ENCODE data around the gene INSM1. TPM values are rescaled to one million over a fixed set of nuclear protein-coding genes. Genes with fewer than 3 reads are reported as not detected.

Gene INSM1
- total and polyA plus RNA-seq, 2 experiments from 2014 or later, result 0.55 to 1.2 TPM

DNA sequence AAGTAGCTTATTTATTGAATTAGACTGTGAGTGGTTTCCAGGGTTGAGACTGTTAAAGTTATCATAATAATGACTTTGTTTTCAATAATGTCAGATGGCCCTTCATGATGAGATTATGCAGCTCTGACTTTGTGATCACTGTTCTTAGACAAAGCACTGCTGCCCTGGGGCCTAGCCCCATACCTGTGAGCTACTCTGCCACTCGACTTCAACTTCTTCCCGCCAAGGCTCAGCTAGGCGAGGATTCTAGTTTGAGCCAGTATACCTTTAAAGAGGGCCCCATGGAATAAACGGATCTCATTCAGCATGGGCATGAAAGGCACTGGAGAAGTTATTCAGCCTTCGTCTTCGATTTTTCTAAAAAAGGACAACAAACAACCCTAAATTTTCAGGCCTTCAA lies 45.0 kb upstream of the INSM1 start:
- Histone ChIP-seq H3K4me1 (ENCODE audit: insufficient read depth) (no peaks in the 10 kb centered on the region), H3K9me2 (ENCODE audit: insufficient read depth) (no peaks in the 10 kb centered on the region), H3K36me3 (ENCODE audit: insufficient read depth) (no peaks in the 10 kb centered on the region), H3K4me3 (no peak overlapping the region), H3F3A (replicated peaks; ENCODE audit: low read depth) (no peaks in the 10 kb centered on the region), H4K20me1 (replicated peaks; ENCODE audit: insufficient read depth) (no peaks in the 10 kb centered on the region; the same call in 1 of the 2 replicates), H3K4me2 (no peak overlapping the region), H2AFZ (no peak overlapping the region), H3K27me3 (ENCODE audit: insufficient read depth) (no peaks in the 10 kb centered on the region), H3K79me2 (replicated peaks; ENCODE audit: insufficient read depth) (no peaks in the 10 kb centered on the region), H3K27ac (ENCODE audit: low read depth) (no peak overlapping the region)
- H3K4me3 Mint-ChIP-seq, result no peak overlapping the region
- peaks cover 7% of the 10 kb centered on the region for H3K27me3 Mint-ChIP-seq (ENCODE audit: insufficient read depth, low read depth, poor library complexity)
- DNase-seq (ENCODE audit: low spot score), result no peak
- peaks cover 4% of the 10 kb centered on the region; the same call in 1 of the 3 replicates for H3K9me3 Mint-ChIP-seq
- no peaks in the 10 kb centered on the region for H3K4me1 Mint-ChIP-seq
- H3K36me3 Mint-ChIP-seq (ENCODE audit: low read depth), result no peaks in the 10 kb centered on the region
- TF ChIP-seq EZH2 (IDR thresholded peaks at IDR 0.05; ENCODE audit: low read depth, unreplicated experiment), result no peak
- TF ChIP-seq CREB1 (CRISPR knock-in tag; IDR thresholded peaks at IDR 0.05; ENCODE audit: low read depth), result no peak
- TF ChIP-seq, protein P1, sequence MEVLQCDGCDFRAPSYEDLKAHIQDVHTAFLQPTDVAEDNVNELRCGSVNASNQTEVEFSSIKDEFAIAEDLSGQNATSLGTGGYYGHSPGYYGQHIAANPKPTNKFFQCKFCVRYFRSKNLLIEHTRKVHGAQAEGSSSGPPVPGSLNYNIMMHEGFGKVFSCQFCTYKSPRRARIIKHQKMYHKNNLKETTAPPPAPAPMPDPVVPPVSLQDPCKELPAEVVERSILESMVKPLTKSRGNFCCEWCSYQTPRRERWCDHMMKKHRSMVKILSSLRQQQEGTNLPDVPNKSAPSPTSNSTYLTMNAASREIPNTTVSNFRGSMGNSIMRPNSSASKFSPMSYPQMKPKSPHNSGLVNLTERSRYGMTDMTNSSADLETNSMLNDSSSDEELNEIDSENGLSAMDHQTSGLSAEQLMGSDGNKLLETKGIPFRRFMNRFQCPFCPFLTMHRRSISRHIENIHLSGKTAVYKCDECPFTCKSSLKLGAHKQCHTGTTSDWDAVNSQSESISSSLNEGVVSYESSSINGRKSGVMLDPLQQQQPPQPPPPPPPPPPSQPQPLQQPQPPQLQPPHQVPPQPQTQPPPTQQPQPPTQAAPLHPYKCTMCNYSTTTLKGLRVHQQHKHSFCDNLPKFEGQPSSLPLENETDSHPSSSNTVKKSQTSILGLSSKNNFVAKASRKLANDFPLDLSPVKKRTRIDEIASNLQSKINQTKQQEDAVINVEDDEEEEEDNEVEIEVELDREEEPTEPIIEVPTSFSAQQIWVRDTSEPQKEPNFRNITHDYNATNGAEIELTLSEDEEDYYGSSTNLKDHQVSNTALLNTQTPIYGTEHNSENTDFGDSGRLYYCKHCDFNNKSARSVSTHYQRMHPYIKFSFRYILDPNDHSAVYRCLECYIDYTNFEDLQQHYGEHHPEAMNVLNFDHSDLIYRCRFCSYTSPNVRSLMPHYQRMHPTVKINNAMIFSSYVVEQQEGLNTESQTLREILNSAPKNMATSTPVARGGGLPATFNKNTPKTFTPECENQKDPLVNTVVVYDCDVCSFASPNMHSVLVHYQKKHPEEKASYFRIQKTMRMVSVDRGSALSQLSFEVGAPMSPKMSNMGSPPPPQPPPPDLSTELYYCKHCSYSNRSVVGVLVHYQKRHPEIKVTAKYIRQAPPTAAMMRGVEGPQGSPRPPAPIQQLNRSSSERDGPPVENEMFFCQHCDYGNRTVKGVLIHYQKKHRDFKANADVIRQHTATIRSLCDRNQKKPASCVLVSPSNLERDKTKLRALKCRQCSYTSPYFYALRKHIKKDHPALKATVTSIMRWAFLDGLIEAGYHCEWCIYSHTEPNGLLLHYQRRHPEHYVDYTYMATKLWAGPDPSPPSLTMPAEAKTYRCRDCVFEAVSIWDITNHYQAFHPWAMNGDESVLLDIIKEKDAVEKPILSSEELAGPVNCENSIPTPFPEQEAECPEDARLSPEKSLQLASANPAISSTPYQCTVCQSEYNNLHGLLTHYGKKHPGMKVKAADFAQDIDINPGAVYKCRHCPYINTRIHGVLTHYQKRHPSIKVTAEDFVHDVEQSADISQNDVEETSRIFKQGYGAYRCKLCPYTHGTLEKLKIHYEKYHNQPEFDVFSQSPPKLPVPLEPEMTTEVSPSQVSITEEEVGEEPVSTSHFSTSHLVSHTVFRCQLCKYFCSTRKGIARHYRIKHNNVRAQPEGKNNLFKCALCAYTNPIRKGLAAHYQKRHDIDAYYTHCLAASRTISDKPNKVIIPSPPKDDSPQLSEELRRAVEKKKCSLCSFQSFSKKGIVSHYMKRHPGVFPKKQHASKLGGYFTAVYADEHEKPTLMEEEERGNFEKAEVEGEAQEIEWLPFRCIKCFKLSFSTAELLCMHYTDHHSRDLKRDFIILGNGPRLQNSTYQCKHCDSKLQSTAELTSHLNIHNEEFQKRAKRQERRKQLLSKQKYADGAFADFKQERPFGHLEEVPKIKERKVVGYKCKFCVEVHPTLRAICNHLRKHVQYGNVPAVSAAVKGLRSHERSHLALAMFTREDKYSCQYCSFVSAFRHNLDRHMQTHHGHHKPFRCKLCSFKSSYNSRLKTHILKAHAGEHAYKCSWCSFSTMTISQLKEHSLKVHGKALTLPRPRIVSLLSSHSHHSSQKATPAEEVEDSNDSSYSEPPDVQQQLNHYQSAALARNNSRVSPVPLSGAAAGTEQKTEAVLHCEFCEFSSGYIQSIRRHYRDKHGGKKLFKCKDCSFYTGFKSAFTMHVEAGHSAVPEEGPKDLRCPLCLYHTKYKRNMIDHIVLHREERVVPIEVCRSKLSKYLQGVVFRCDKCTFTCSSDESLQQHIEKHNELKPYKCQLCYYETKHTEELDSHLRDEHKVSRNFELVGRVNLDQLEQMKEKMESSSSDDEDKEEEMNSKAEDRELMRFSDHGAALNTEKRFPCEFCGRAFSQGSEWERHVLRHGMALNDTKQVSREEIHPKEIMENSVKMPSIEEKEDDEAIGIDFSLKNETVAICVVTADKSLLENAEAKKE (CRISPR knock-in tag; IDR thresholded peaks at IDR 0.05), result no peak
- no peak for TF ChIP-seq ZNF114 (CRISPR knock-in tag; IDR thresholded peaks at IDR 0.05)
- no peak overlapping the region for H3K27ac Mint-ChIP-seq
- no peak for ATAC-seq

DNA sequence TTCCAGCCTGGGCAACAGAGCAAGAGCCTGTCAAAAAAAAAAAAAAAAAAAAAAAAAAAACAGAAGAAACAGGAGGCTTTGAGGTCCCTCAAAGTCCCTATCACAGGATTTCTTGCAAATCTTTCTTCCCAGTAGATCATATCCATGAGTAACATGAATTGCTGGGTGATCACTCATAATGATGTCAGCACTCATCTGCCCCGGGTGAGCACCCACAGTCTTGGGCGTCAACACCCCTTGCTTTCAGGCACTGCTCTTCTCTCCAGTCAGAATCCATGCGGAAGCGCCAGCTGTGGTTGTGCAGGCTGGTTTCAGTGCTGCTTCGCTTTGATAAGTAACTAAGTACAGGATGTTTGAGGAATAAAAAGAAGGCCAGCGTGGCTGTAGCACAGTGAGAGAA lies 40.2 kb upstream of the INSM1 start:
- no peak overlapping the region for H3K4me2 ChIP-seq
- Mint-ChIP-seq H3K4me1 (no peaks in the 10 kb centered on the region), H3K27me3 (ENCODE audit: insufficient read depth, low read depth, poor library complexity) (peaks cover 6% of the 10 kb centered on the region), H3K4me3 (no peak overlapping the region), H3K36me3 (ENCODE audit: low read depth) (no peaks in the 10 kb centered on the region), H3K27ac (no peak overlapping the region), H3K9me3 (no peaks in the 10 kb centered on the region)
- no peaks in the 10 kb centered on the region for H4K20me1 ChIP-seq (replicated peaks; ENCODE audit: insufficient read depth)
- no peak overlapping the region for H3K27ac ChIP-seq (ENCODE audit: low read depth)
- ATAC-seq, result no peak
- no peak overlapping the region for H3K4me3 ChIP-seq
- no peak overlapping the region for H2AFZ ChIP-seq
- no peaks in the 10 kb centered on the region for H3F3A ChIP-seq (replicated peaks; ENCODE audit: low read depth)
- DNase-seq (ENCODE audit: low spot score), result no peak
- H3K79me2 ChIP-seq (replicated peaks; ENCODE audit: insufficient read depth), result no peaks in the 10 kb centered on the region
- H3K4me1 ChIP-seq (ENCODE audit: insufficient read depth), result no peaks in the 10 kb centered on the region
- H3K27me3 ChIP-seq (ENCODE audit: insufficient read depth), result no peaks in the 10 kb centered on the region
- no peaks in the 10 kb centered on the region for H3K9me2 ChIP-seq (ENCODE audit: insufficient read depth)
- no peaks in the 10 kb centered on the region for H3K36me3 ChIP-seq (ENCODE audit: insufficient read depth)
- TF ChIP-seq NANOG (IDR thresholded peaks at IDR 0.05; ENCODE audit: borderline replicate concordance) (no peak), EZH2 (IDR thresholded peaks at IDR 0.05; ENCODE audit: low read depth, unreplicated experiment) (no peak), STAT1 (IDR thresholded peaks at IDR 0.05; ENCODE audit: unreplicated experiment) (no peak), JUNB (IDR thresholded peaks at IDR 0.05; ENCODE audit: unreplicated experiment) (no peak), ZNF114 (CRISPR knock-in tag; IDR thresholded peaks at IDR 0.05) (no peak)
- TF ChIP-seq, protein P2, sequence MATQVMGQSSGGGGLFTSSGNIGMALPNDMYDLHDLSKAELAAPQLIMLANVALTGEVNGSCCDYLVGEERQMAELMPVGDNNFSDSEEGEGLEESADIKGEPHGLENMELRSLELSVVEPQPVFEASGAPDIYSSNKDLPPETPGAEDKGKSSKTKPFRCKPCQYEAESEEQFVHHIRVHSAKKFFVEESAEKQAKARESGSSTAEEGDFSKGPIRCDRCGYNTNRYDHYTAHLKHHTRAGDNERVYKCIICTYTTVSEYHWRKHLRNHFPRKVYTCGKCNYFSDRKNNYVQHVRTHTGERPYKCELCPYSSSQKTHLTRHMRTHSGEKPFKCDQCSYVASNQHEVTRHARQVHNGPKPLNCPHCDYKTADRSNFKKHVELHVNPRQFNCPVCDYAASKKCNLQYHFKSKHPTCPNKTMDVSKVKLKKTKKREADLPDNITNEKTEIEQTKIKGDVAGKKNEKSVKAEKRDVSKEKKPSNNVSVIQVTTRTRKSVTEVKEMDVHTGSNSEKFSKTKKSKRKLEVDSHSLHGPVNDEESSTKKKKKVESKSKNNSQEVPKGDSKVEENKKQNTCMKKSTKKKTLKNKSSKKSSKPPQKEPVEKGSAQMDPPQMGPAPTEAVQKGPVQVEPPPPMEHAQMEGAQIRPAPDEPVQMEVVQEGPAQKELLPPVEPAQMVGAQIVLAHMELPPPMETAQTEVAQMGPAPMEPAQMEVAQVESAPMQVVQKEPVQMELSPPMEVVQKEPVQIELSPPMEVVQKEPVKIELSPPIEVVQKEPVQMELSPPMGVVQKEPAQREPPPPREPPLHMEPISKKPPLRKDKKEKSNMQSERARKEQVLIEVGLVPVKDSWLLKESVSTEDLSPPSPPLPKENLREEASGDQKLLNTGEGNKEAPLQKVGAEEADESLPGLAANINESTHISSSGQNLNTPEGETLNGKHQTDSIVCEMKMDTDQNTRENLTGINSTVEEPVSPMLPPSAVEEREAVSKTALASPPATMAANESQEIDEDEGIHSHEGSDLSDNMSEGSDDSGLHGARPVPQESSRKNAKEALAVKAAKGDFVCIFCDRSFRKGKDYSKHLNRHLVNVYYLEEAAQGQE (IDR thresholded peaks at IDR 0.05; ENCODE audit: unreplicated experiment), result no peak
- TF ChIP-seq, protein P3, sequence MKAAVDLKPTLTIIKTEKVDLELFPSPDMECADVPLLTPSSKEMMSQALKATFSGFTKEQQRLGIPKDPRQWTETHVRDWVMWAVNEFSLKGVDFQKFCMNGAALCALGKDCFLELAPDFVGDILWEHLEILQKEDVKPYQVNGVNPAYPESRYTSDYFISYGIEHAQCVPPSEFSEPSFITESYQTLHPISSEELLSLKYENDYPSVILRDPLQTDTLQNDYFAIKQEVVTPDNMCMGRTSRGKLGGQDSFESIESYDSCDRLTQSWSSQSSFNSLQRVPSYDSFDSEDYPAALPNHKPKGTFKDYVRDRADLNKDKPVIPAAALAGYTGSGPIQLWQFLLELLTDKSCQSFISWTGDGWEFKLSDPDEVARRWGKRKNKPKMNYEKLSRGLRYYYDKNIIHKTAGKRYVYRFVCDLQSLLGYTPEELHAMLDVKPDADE (IDR thresholded peaks at IDR 0.05), result no peak
- TF ChIP-seq, protein P4, sequence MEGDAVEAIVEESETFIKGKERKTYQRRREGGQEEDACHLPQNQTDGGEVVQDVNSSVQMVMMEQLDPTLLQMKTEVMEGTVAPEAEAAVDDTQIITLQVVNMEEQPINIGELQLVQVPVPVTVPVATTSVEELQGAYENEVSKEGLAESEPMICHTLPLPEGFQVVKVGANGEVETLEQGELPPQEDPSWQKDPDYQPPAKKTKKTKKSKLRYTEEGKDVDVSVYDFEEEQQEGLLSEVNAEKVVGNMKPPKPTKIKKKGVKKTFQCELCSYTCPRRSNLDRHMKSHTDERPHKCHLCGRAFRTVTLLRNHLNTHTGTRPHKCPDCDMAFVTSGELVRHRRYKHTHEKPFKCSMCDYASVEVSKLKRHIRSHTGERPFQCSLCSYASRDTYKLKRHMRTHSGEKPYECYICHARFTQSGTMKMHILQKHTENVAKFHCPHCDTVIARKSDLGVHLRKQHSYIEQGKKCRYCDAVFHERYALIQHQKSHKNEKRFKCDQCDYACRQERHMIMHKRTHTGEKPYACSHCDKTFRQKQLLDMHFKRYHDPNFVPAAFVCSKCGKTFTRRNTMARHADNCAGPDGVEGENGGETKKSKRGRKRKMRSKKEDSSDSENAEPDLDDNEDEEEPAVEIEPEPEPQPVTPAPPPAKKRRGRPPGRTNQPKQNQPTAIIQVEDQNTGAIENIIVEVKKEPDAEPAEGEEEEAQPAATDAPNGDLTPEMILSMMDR (conservative IDR thresholded peaks at IDR 0.05; ENCODE audit: low read depth in 2 of 2), result no peak

Measured in GM23338 (cell line).